K562 (cell line): ENCODE measurements around the gene ANKRD13C. TPM values are rescaled to one million over a fixed set of nuclear protein-coding genes. Genes with fewer than 3 reads are reported as not detected.

Experiments
- ATAC-seq: fragments of 200-7000 bp; cut with Tn5 transposase; 3 replicates; pipeline ENCODE4 v1.9.1; 2020; ENCODE audit warnings: moderate library complexity
- BruUV-seq: library from RNA; stranded (reverse); fragments of 400-500 nt; replicated peaks from 2 replicates; lab custom pipeline; 2021; lab: Mats Ljungman, UMichigan
- CTCF ChIA-PET: fragments of 300-600 bp; formaldehyde crosslinking; extraction: SDS; loops from one replicate; lab custom pipeline; 2021; ENCODE audit warnings: low intra/inter-chr PET ratio; lab: Yijun Ruan, JAX
- POLR2A ChIA-PET: fragments of 300-600, 350-650 bp; sonication (Branson Sonifier 250); formaldehyde crosslinking; extraction: SDS; loops from one replicate; lab custom pipeline; 2021; ENCODE audit warnings: antibody characterized with exemption, inconsistent platforms; lab: Yijun Ruan, JAX
- DNase-seq, 4 experiments: peaks; one replicate each; pipeline versions ENCODE4 v3.0.0 to v3.0.0-alpha.2; 2011 to 2018; ENCODE audit warnings: low spot score in 3 of 4, mixed read lengths in 3 of 4; ENCODE audit errors: extremely low read depth in 1 of 4
- FAIRE-seq: peaks from 2 replicates; lab custom pipeline; 2011; peaks lifted over from hg19 to GRCh38; lab: Jason Lieb, UNC
- H2AFZ ChIP-seq: 2 replicates; pipeline ENCODE4 v1.6.0; 2011; ENCODE audit warnings: low read depth, low read length, control low read depth, inconsistent platforms
- H3K27ac ChIP-seq: fragments of 200-600 bp; 3 replicates; pipeline ENCODE4 v1.8.0; 2011; ENCODE audit warnings: low read depth, mild to moderate bottlenecking, control low read depth, inconsistent platforms, low read length, moderate library complexity, mixed read lengths; ENCODE audit errors: extremely low read depth
- H3K27me3 ChIP-seq, 2 experiments: fragments of 300-600 bp in 1 of 2; 2 replicates in 1 of 2; 3 replicates in 1 of 2; pipeline versions ENCODE4 v1.6.0 to v1.8.0; 2011; ENCODE audit warnings: inconsistent platforms in 2 of 2, low read length in 2 of 2, mild to moderate bottlenecking in 1 of 2, mixed read lengths in 1 of 2, moderate library complexity in 1 of 2; ENCODE audit not compliant: control insufficient read depth in 2 of 2, insufficient read depth in 2 of 2
- H3K36me3 ChIP-seq: fragments of 300-600 bp; 3 replicates; pipeline ENCODE4 v1.8.0; 2011; ENCODE audit warnings: mild to moderate bottlenecking, low read length, inconsistent platforms; ENCODE audit not compliant: control insufficient read depth, insufficient read depth
- H3K4me1 ChIP-seq, 2 experiments: fragments of 200-600 bp in 1 of 2; replicated peaks in 1 of 2; 2 replicates in 1 of 2; 3 replicates in 1 of 2; pipeline versions ENCODE4 v1.5.1 to v1.8.0; 2011; ENCODE audit warnings: inconsistent platforms in 2 of 2, low read length in 2 of 2, mild to moderate bottlenecking in 1 of 2, mixed read lengths in 1 of 2, moderate library complexity in 1 of 2; ENCODE audit not compliant: control insufficient read depth in 2 of 2, insufficient read depth in 2 of 2
- H3K4me2 ChIP-seq: 2 replicates; pipeline ENCODE4 v1.6.1; 2011; ENCODE audit warnings: low read length, control low read depth, inconsistent platforms, mixed read lengths; ENCODE audit not compliant: insufficient read depth
- H3K4me3 ChIP-seq: fragments of 200-600 bp; sonication (generic), shearing (Covaris generic); 2 replicates; pipeline ENCODE4 v1.5.1; 2016; ENCODE audit warnings: control low read depth, inconsistent platforms
- H3K79me2 ChIP-seq: fragments of 200-600 bp; 3 replicates; pipeline ENCODE4 v1.8.0; 2011; ENCODE audit warnings: low read length, inconsistent platforms; ENCODE audit not compliant: control insufficient read depth, insufficient read depth
- H3K9ac ChIP-seq, 2 experiments: 2 replicates each; pipeline versions ENCODE4 v1.6.0 to v1.6.1; 2011; ENCODE audit warnings: low read depth in 2 of 2, low read length in 2 of 2, control low read depth in 1 of 2, inconsistent platforms in 1 of 2, mild to moderate bottlenecking in 1 of 2, mixed read lengths in 1 of 2; ENCODE audit not compliant: insufficient read depth in 1 of 2
- H3K9me1 ChIP-seq: one replicate; pipeline ENCODE4 v1.6.0; 2011; ENCODE audit warnings: inconsistent platforms, mild to moderate bottlenecking, low read length, moderate library complexity; ENCODE audit not compliant: control insufficient read depth, insufficient read depth
- H3K9me3 ChIP-seq: replicated peaks from 2 replicates; pipeline ENCODE4 v1.5.1; 2011; ENCODE audit warnings: low read depth, low read length, inconsistent platforms; ENCODE audit not compliant: control insufficient read depth, insufficient read depth
- H4K20me1 ChIP-seq: replicated peaks from 2 replicates; pipeline ENCODE4 v1.6.1; 2011; ENCODE audit warnings: low read length, inconsistent platforms, mixed read lengths; ENCODE audit not compliant: control insufficient read depth, insufficient read depth
- HLTF ChIP-seq: fragments of 450-650 bp; IDR thresholded peaks from 2 replicates; pipeline ENCODE4 v1.6.1; 2016
- ID3 ChIP-seq, 2 experiments: fragments of 250-450 bp in 1 of 2; fragments of 450-650 bp in 1 of 2; sonication (Bioruptor Pico) in 1 of 2; IDR thresholded peaks; 2 replicates each; pipeline versions ENCODE4 v1.6.1 to v1.8.0; 2016 to 2021; ENCODE audit warnings: mild to moderate bottlenecking in 2 of 2, moderate library complexity in 2 of 2, missing compliant biosample characterization in 1 of 2, missing genetic modification characterization in 1 of 2
- POLR2G ChIP-seq: fragments of 200-400 bp; formaldehyde crosslinking; IDR thresholded peaks from 2 replicates; pipeline ENCODE4 v1.6.1; 2017; ENCODE audit warnings: low read depth, mild to moderate bottlenecking, antibody characterized with exemption, low read length, moderate library complexity
- SPI1 ChIP-seq: IDR thresholded peaks from 2 replicates; pipeline ENCODE4 v1.6.1; 2011; ENCODE audit warnings: low read depth, low read length, control low read depth, borderline replicate concordance
- ZNF239 ChIP-seq: fragments of 250-450 bp; sonication (Bioruptor Pico); IDR thresholded peaks from 2 replicates; pipeline ENCODE4 v1.4.0; 2020; ENCODE audit warnings: mild to moderate bottlenecking
- ZNF785 ChIP-seq: fragments of 250-450 bp; sonication (Bioruptor Pico); IDR thresholded peaks from 2 replicates; pipeline ENCODE4 v1.4.0; 2020; ENCODE audit warnings: mild to moderate bottlenecking
- in situ Hi-C: fragments of 300-500 bp; cut with MboI; formaldehyde crosslinking; loops from 4 replicates; pipeline ENCODE4 v1.15.0; 2018; ENCODE audit warnings: inconsistent platforms, mixed read lengths
- intact Hi-C: fragments of 100-400 bp; cut with micrococcal nuclease; formaldehyde crosslinking; loops from 2 replicates; pipeline ENCODE4 v1.14.2; 2022
- polyA plus RNA-seq, 8 experiments: library from polyadenylated mRNA; depleted of rRNA in 4 of 8; stranded (reverse) in 5 of 8; unstranded in 3 of 8; fragments of >200 nt; fragmentation: Nextera tagmentation in 2 of 8; fragmentation: Illumina TruSeq in 1 of 8; extraction: Ambion mirVana in 2 of 8; extraction: Trizol in 1 of 8; gene quantifications; 2 replicates each; pipeline versions ENCODE4 v1.2.1 to v1.2.3, GENCODE V29; 2011 to 2014; ENCODE audit warnings: inconsistent platforms in 1 of 8, missing spikeins in 1 of 8
- total RNA-seq, 7 experiments: library from RNA; depleted of rRNA in 6 of 7; stranded (reverse); fragments of >200 nt in 6 of 7; fragmentation: Illumina TruSeq in 2 of 7; extraction: Trizol in 2 of 7; gene quantifications; 2 replicates each; pipeline versions ENCODE4 v1.2.1 to v1.2.3, GENCODE V29; 2011 to 2021; ENCODE audit warnings: low replicate concordance in 1 of 7
- TF ChIP-seq, protein P1 (sequence below): fragments of 450-650 bp; IDR thresholded peaks from 2 replicates; pipeline ENCODE4 v1.6.1; 2016; ENCODE audit warnings: borderline replicate concordance

Gene ANKRD13C
- total and polyA plus RNA-seq, 9 of the 15 experiments (the other 6 are each of a cell fraction or from before 2014, with no cell fraction given) = 3.4 to 22.8 (median 12.5) TPM

DNA sequence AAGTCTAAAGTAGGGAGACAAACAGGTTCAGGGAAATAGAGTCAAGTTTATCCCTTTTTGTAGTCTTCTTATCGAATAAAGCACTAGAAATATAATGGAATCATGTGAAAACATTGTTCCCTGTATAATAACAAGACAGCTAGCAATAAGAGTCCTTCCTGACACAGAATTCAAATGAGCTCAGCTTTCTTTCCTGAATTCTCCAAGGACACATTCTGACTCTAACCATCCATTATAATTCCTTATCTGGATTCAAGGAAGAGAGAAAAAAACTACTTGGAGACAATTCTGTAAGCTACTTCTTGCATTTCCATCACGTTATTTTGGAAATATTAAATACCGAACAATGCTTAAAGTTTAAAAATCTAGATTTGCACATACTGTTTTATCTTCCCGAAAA is 58.8 kb downstream of the ANKRD13C start (continued):
- no peak for TF ChIP-seq ID3 (CRISPR knock-in tag; IDR thresholded peaks at IDR 0.05)
- no peak for TF ChIP-seq ID3 (tag; IDR thresholded peaks at IDR 0.05)
- no peak for TF ChIP-seq SPI1

DNA sequence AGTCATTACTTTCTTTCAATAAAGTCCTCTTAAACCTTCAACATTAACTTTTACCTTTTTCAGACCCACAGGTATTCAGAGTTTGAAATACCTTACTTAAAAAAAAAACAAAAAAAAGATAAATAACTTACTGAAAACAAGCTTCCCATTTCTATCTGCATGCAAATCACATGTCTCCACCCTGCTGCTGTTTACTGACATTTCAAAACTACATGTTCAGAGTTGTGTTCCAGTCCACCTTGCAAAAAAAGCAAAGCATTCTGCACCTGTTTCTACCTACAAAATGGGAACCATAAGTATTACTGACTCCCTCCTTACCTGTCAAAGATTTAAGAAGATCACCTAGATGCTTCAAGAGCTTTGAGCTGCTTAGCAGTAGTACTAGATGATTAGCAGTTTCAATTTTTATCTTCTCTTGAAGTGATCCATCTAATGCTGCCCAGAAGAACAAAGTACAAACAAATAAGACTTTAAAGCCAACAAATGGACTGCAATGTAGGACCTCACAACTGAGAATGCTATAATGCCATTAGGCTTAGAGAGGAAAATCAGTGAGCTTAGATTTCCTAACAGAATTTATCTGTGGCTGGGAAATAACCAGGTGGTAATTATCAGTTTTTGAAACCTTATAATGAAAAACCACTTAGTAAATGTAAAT is 61.2 kb downstream of the ANKRD13C start:
- FAIRE-seq (no peak), ATAC-seq (no peak), DNase-seq (no peak)
- Histone ChIP-seq H3K4me3 (no peak overlapping the region), H3K4me1 (no peaks in the 10 kb centered on the region), H3K9me1 (no peaks in the 10 kb centered on the region), H3K9ac (no peak overlapping the region), H3K4me2 (no peak overlapping the region), H2AFZ (no peak overlapping the region), H3K36me3 (peaks cover 55% of the 10 kb centered on the region), H3K9me3 (no peaks in the 10 kb centered on the region), H3K27me3 (no peaks in the 10 kb centered on the region), H3K27ac (no peak overlapping the region), H4K20me1 (no peaks in the 10 kb centered on the region), H3K79me2 (no peaks in the 10 kb centered on the region)
- no peak for TF ChIP-seq ZNF785 (CRISPR knock-in tag)
- TF ChIP-seq HLTF = no peak
- TF ChIP-seq POLR2G = no peak
- TF ChIP-seq, protein P1, sequence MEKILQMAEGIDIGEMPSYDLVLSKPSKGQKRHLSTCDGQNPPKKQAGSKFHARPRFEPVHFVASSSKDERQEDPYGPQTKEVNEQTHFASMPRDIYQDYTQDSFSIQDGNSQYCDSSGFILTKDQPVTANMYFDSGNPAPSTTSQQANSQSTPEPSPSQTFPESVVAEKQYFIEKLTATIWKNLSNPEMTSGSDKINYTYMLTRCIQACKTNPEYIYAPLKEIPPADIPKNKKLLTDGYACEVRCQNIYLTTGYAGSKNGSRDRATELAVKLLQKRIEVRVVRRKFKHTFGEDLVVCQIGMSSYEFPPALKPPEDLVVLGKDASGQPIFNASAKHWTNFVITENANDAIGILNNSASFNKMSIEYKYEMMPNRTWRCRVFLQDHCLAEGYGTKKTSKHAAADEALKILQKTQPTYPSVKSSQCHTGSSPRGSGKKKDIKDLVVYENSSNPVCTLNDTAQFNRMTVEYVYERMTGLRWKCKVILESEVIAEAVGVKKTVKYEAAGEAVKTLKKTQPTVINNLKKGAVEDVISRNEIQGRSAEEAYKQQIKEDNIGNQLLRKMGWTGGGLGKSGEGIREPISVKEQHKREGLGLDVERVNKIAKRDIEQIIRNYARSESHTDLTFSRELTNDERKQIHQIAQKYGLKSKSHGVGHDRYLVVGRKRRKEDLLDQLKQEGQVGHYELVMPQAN = no peak
- TF ChIP-seq ZNF239 (CRISPR knock-in tag) = no peak
- ChIA-PET CTCF (no interaction called here), POLR2A (interaction anchor here (1.0 to 2.0 kb wide), 3 partner anchors 10 to 61 kb away, joined by 3 to 6 read pairs (median 4); partner anchors contain the start of gene ANKRD13C)
- in situ Hi-C loops = no loop called here
- intact Hi-C loops = no loop called here
- BruUV-seq = no TSS peak
